B cell (primary cell): ENCODE data around the gene STX2. TPM values are rescaled to one million over a fixed set of nuclear protein-coding genes. Genes with fewer than 3 reads are reported as not detected.

Source experiments
- ATAC-seq: fragments of 200-7000 bp; cut with Tn5 transposase; one replicate; pipeline ENCODE4 v1.10.0; 2021; ENCODE audit warnings: low read depth, mild to moderate bottlenecking, moderate number of reproducible peaks, moderate library complexity
- CTCF ChIA-PET: fragments of 350-600 bp; sonication (Branson Sonifier 250); formaldehyde crosslinking; loops from one replicate; lab custom pipeline; 2021; ENCODE audit warnings: antibody characterized with exemption, inconsistent platforms; lab: Charles Lee
- POLR2A ChIA-PET: fragments of 350-600 bp; sonication (Branson Sonifier 250); formaldehyde crosslinking; loops from one replicate; lab custom pipeline; 2021; ENCODE audit warnings: antibody characterized with exemption; lab: Charles Lee
- DNase-seq: peaks from one replicate; pipeline ENCODE4 v3.0.0; 2013
- H2AFZ ChIP-seq: 2 replicates; pipeline ENCODE4 v1.6.1; 2012; ENCODE audit warnings: mild to moderate bottlenecking, low read depth, low read length; ENCODE audit not compliant: insufficient read depth, poor library complexity, severe bottlenecking
- H3K27ac ChIP-seq, 2 donors: 1 replicate in 1 of 2; 2 replicates in 1 of 2; pipeline ENCODE4 v1.5.1; 2012 to 2013; ENCODE audit warnings: low read length in 2 of 2, mild to moderate bottlenecking in 2 of 2, moderate library complexity in 1 of 2
- H3K27me3 ChIP-seq, 4 experiments: fragments of 200-600 bp in 1 of 4; sonication (generic) in 1 of 4; replicated peaks in 1 of 4; 1 replicate in 2 of 4; 2 replicates in 2 of 4; pipeline versions ENCODE4 v1.6.1 to v1.7.0; 2013 to 2016; ENCODE audit warnings: low read length in 3 of 4, mild to moderate bottlenecking in 2 of 4, mixed read lengths in 1 of 4, moderate library complexity in 1 of 4; ENCODE audit not compliant: insufficient read depth in 4 of 4, control insufficient read depth in 3 of 4; ENCODE audit errors: control extremely low read depth in 1 of 4
- H3K36me3 ChIP-seq, 2 experiments: replicated peaks in 1 of 2; 1 replicate in 1 of 2; 2 replicates in 1 of 2; pipeline versions ENCODE4 v1.6.1 to v1.7.1; 2013; ENCODE audit warnings: low read length in 1 of 2; ENCODE audit not compliant: insufficient read depth in 2 of 2, control insufficient read depth in 1 of 2; ENCODE audit errors: control extremely low read depth in 1 of 2, extremely low read depth in 1 of 2
- H3K4me1 ChIP-seq, 2 donors: fragments of 200-600 bp in 1 of 2; sonication (generic) in 1 of 2; 1 replicate in 1 of 2; 2 replicates in 1 of 2; pipeline versions ENCODE4 v1.5.1 to v1.6.1; 2013 to 2017; ENCODE audit warnings: low read length in 2 of 2; ENCODE audit not compliant: control insufficient read depth in 2 of 2, insufficient read depth in 2 of 2
- H3K4me2 ChIP-seq: replicated peaks from 2 replicates; pipeline ENCODE3; 2012; ENCODE audit warnings: mild to moderate bottlenecking, low read depth, low read length; ENCODE audit not compliant: poor library complexity, severe bottlenecking
- H3K4me3 ChIP-seq, 5 experiments: fragments of 200-600 bp in 1 of 5; sonication (generic) in 1 of 5; 1 replicate in 3 of 5; 2 replicates in 2 of 5; pipeline versions ENCODE4 v1.5.1 to v1.7.0; 2011 to 2016; ENCODE audit warnings: low read length in 4 of 5, mild to moderate bottlenecking in 4 of 5, low read depth in 2 of 5, control low read depth in 1 of 5, moderate library complexity in 1 of 5; ENCODE audit not compliant: insufficient read depth in 1 of 5; ENCODE audit errors: control extremely low read depth in 1 of 5, extremely low read depth in 1 of 5
- H3K79me2 ChIP-seq: fragments of 200-600 bp; sonication (generic); one replicate; pipeline ENCODE4 v1.6.0; 2016; ENCODE audit warnings: low read length; ENCODE audit not compliant: control insufficient read depth, insufficient read depth
- H3K9ac ChIP-seq: fragments of 200-600 bp; sonication (generic); 2 replicates; pipeline ENCODE4 v1.6.1; 2017; ENCODE audit warnings: mild to moderate bottlenecking, low read length, moderate library complexity
- H3K9me3 ChIP-seq, 3 donors: one replicate each; pipeline versions ENCODE4 v1.6.1 to v1.7.1; 2013; ENCODE audit warnings: low read length in 2 of 3; ENCODE audit not compliant: control insufficient read depth in 2 of 3, insufficient read depth in 1 of 3; ENCODE audit errors: control extremely low read depth in 1 of 3
- H4K20me1 ChIP-seq: 2 replicates; pipeline ENCODE4 v1.6.0; 2012; ENCODE audit warnings: mild to moderate bottlenecking, low read length; ENCODE audit not compliant: insufficient read depth, control insufficient read depth, poor library complexity, severe bottlenecking
- H3K27ac Mint-ChIP-seq: one replicate; pipeline ENCODE4 v1.8.0; 2021; ENCODE audit warnings: mixed read lengths
- H3K27me3 Mint-ChIP-seq: one replicate; pipeline ENCODE4 v1.8.0; 2021; ENCODE audit warnings: mixed read lengths
- H3K4me1 Mint-ChIP-seq: one replicate; pipeline ENCODE4 v1.8.0; 2021; ENCODE audit warnings: mixed read lengths
- H3K4me3 Mint-ChIP-seq: one replicate; pipeline ENCODE4 v1.8.0; 2021; ENCODE audit warnings: mixed read lengths
- H3K9me3 Mint-ChIP-seq: one replicate; pipeline ENCODE4 v1.8.0; 2022; ENCODE audit warnings: mixed read lengths; ENCODE audit not compliant: insufficient read depth
- CTCF ChIP-seq: fragments of 200-600 bp; IDR thresholded peaks from one replicate; pipeline ENCODE4 v1.8.0; 2022; ENCODE audit warnings: antibody characterized with exemption, mild to moderate bottlenecking
- EZH2 ChIP-seq: IDR thresholded peaks from 2 replicates; pipeline ENCODE4 v1.6.1; 2012; ENCODE audit warnings: borderline replicate concordance, low read depth, mild to moderate bottlenecking, moderate library complexity, low read length; ENCODE audit not compliant: insufficient read depth, poor library complexity, severe bottlenecking
- WGBS: methylation state at CpG from one replicate; pipeline ENCODE4 v1.1.5; 2013; ENCODE audit warnings: missing lambda C conversion rate; ENCODE audit not compliant: insufficient coverage; 5-methylcytosine and 5-hydroxymethylcytosine counted together
- intact Hi-C: fragments of 100-400 bp; cut with micrococcal nuclease; formaldehyde crosslinking; loops from one replicate; pipeline ENCODE4 v1.10.0; 2022
- polyA plus RNA-seq: library from polyadenylated mRNA; depleted of rRNA; stranded (reverse); fragments of >200 nt; gene quantifications from 2 replicates; pipeline ENCODE4 v1.2.3, GENCODE V29; 2012
- total RNA-seq, 2 donors: library from RNA; stranded (reverse); fragments of 120-200 nt in 1 of 2; gene quantifications; 1 replicate in 1 of 2; 2 replicates in 1 of 2; pipeline versions ENCODE4 v1.2.3 to v1.2.4, GENCODE V29; 2013 to 2022

The STX2 gene
- total and polyA plus RNA-seq, 2 donors (not counting 1 experiment from before 2014, with no cell fraction given), result 12.7 to 19.8 TPM

DNA sequence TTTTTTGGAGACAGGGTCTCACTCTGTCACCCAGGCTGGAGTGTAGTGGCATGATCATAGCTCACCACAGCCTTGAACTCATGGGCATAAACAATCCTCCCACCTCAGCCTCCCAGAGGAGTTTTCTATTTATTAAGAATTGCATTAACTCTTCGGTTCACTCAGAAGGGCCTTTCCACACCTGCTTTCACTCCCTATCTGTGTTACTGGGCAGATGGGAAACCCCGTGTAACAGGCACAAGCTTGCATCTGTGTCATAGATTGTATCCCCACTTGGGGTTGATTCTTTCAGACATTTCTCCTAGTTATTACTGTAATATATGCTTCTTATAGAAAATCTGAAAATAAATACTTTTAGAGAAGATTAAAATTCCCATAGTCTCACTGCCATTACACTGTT is 38.7 kb downstream of the STX2 start:
- H3K9me3 ChIP-seq, result no peaks in the 10 kb centered on the region

GRCh38 chr12:130799051-130799450 is 40.0 kb downstream of the STX2 start:
- Histone ChIP-seq H2AFZ (no peak overlapping the region), H3K79me2 (no peaks in the 10 kb centered on the region), H3K4me1 (no peaks in the 10 kb centered on the region), H3K27ac (no peak overlapping the region), H3K4me3 (no peak overlapping the region), H3K9me3 (no peaks in the 10 kb centered on the region), H4K20me1 (no peaks in the 10 kb centered on the region), H3K9ac (no peak overlapping the region), H3K36me3 (peaks cover 0 to 28% of the 10 kb centered on the region in 2 experiments), H3K4me2 (no peak overlapping the region), H3K27me3 (no peaks in the 10 kb centered on the region)
- 100% methylated on average over 2 of the region's 4 CpGs for WGBS
- no peaks in the 10 kb centered on the region for H3K27me3 Mint-ChIP-seq
- TF ChIP-seq EZH2 (no peak), CTCF (no peak)
- H3K27ac Mint-ChIP-seq, result no peak overlapping the region
- POLR2A ChIA-PET, result no interaction called here
- no peak overlapping the region for H3K4me3 Mint-ChIP-seq
- DNase-seq (no peak), ATAC-seq (no peak)
- intact Hi-C loops, result no loop called here
- H3K4me1 Mint-ChIP-seq, result peaks cover 6% of the 10 kb centered on the region
- no peaks in the 10 kb centered on the region for H3K9me3 Mint-ChIP-seq
- CTCF ChIA-PET, result no interaction called here

More for the DNA sequence above, 38.7 kb downstream of the STX2 start:
- H2AFZ ChIP-seq, result no peak overlapping the region
- H3K79me2 ChIP-seq, result no peaks in the 10 kb centered on the region
- Mint-ChIP-seq H3K27me3 (no peaks in the 10 kb centered on the region), H3K27ac (no peak overlapping the region), H3K9me3 (no peaks in the 10 kb centered on the region), H3K4me3 (no peak overlapping the region), H3K4me1 (peaks cover 6% of the 10 kb centered on the region)
- ChIA-PET POLR2A (no interaction called here), CTCF (no interaction called here)
- no peaks in the 10 kb centered on the region for H4K20me1 ChIP-seq
- H3K36me3 ChIP-seq, result peaks cover 0 to 34% of the 10 kb centered on the region in 2 experiments
- TF ChIP-seq CTCF (no peak), EZH2 (no peak)
- H3K27me3 ChIP-seq, result no peaks in the 10 kb centered on the region
- no peak for ATAC-seq
- H3K27ac ChIP-seq, result no peak overlapping the region
- 40% methylated on average over 1 of the region's 2 CpGs for WGBS
- intact Hi-C loops, result no loop called here
- H3K4me2 ChIP-seq, result no peak overlapping the region
- no peaks in the 10 kb centered on the region for H3K4me1 ChIP-seq
- DNase-seq, result no peak
- H3K9ac ChIP-seq, result no peak overlapping the region
- no peak overlapping the region for H3K4me3 ChIP-seq
